Thyroid gland (tissue), 4 donors: ENCODE data around the gene TMED7. TPM values are rescaled to one million over a fixed set of nuclear protein-coding genes. Genes with fewer than 3 reads are reported as not detected.

Source experiments
- DNase-seq, 2 donors: peaks; one replicate each; pipeline ENCODE4 v3.0.0-alpha.2; 2019
- H3K27ac ChIP-seq, 3 donors: fragments of 200-600 bp; sonication (generic); 1 replicate in 2 of 3; 2 replicates in 1 of 3; pipeline ENCODE4 v1.5.1; 2016 to 2019; ENCODE audit warnings: mild to moderate bottlenecking in 1 of 3, moderate library complexity in 1 of 3
- H3K27me3 ChIP-seq: fragments of 200-600 bp; sonication (generic); one replicate; pipeline ENCODE4 v1.5.1; 2019
- H3K36me3 ChIP-seq, 2 donors: fragments of 200-600 bp; sonication (generic); one replicate each; pipeline ENCODE4 v1.5.1; 2016 to 2019
- H3K4me1 ChIP-seq, 2 donors: fragments of 200-600 bp; sonication (generic); one replicate each; pipeline ENCODE4 v1.5.1; 2017 to 2019
- H3K4me3 ChIP-seq, 3 donors: fragments of 200-600 bp; sonication (generic); replicated peaks in 1 of 3; 1 replicate in 2 of 3; 2 replicates in 1 of 3; pipeline ENCODE4 v1.5.1; 2016; ENCODE audit warnings: mild to moderate bottlenecking in 1 of 3
- H3K9me3 ChIP-seq: fragments of 200-600 bp; sonication (generic); one replicate; pipeline ENCODE4 v1.5.1; 2017
- POLR2A ChIP-seq, 2 donors: fragments of 450-650 bp; IDR thresholded peaks; one replicate each; pipeline ENCODE4 v1.6.1; 2017; ENCODE audit warnings: antibody characterized with exemption in 2 of 2, mild to moderate bottlenecking in 2 of 2, moderate library complexity in 1 of 2
- WGBS, 2 donors: methylation state at CpG; one replicate each; pipeline ENCODE4 v1.1.5; 2017; 5-methylcytosine and 5-hydroxymethylcytosine counted together
- intact Hi-C: fragments of 100-400 bp; cut with DNase I; formaldehyde crosslinking; loops from one replicate; pipeline ENCODE4 v1.15.1; 2023
- total RNA-seq, 4 donors: library from RNA; depleted of rRNA; stranded (reverse); fragments of >200 nt; gene quantifications; one replicate each; pipeline ENCODE4 v1.2.3, GENCODE V29; 2016
- TF ChIP-seq, protein P1 (sequence below), 6 experiments: fragments of 200-600 bp in 3 of 6; fragments of 450-650 bp in 3 of 6; sonication (generic) in 3 of 6; IDR thresholded peaks; one replicate each; pipeline ENCODE4 v1.5.1; 2016 to 2019; ENCODE audit warnings: antibody characterized with exemption in 6 of 6, mild to moderate bottlenecking in 2 of 6, inconsistent platforms in 1 of 6, moderate library complexity in 1 of 6

TMED7 gene
- total RNA-seq, 4 donors from 2014 or later, result 137 to 198 (median 168) TPM

- WGBS, 2 donors, result 89 to 92% methylated on average over 2 of the region's 2 CpGs
- Histone ChIP-seq H3K4me3 (no peak overlapping the region), H3K27ac (no peak overlapping the region), H3K4me1 (peaks cover 0 to 1% of the 10 kb centered on the region in 2 donors), H3K9me3 (no peaks in the 10 kb centered on the region), H3K36me3 (no peaks in the 10 kb centered on the region), H3K27me3 (no peaks in the 10 kb centered on the region)
- TF ChIP-seq, protein P1, sequence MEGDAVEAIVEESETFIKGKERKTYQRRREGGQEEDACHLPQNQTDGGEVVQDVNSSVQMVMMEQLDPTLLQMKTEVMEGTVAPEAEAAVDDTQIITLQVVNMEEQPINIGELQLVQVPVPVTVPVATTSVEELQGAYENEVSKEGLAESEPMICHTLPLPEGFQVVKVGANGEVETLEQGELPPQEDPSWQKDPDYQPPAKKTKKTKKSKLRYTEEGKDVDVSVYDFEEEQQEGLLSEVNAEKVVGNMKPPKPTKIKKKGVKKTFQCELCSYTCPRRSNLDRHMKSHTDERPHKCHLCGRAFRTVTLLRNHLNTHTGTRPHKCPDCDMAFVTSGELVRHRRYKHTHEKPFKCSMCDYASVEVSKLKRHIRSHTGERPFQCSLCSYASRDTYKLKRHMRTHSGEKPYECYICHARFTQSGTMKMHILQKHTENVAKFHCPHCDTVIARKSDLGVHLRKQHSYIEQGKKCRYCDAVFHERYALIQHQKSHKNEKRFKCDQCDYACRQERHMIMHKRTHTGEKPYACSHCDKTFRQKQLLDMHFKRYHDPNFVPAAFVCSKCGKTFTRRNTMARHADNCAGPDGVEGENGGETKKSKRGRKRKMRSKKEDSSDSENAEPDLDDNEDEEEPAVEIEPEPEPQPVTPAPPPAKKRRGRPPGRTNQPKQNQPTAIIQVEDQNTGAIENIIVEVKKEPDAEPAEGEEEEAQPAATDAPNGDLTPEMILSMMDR (IDR thresholded peaks at IDR 0.05), result no peak
- no peak for TF ChIP-seq POLR2A (IDR thresholded peaks at IDR 0.05)
- intact Hi-C loops, result no loop called here
- DNase-seq, result no peak
Measured at GRCh38 chr5:115607935-115608334, 17.9 kb downstream of the TMED7 start.

- H3K36me3 ChIP-seq, result no peaks in the 10 kb centered on the region
- DNase-seq, result no peak
- peaks cover 7 to 15% of the 10 kb centered on the region in 2 donors for H3K4me1 ChIP-seq
- no peak overlapping the region for H3K4me3 ChIP-seq
- H3K27ac ChIP-seq, result no peak overlapping the region
- no peaks in the 10 kb centered on the region for H3K9me3 ChIP-seq
- no peak for TF ChIP-seq POLR2A (IDR thresholded peaks at IDR 0.05)
- TF ChIP-seq, protein P1 (IDR thresholded peaks at IDR 0.05), result no peak
- intact Hi-C loops, result no loop called here
- H3K27me3 ChIP-seq, result no peaks in the 10 kb centered on the region
- 88 to 91% methylated on average over 3 of the region's 3 CpGs for WGBS, 2 donors
Measured at GRCh38 chr5:115605436-115605835, 20.4 kb downstream of the TMED7 start.

DNA sequence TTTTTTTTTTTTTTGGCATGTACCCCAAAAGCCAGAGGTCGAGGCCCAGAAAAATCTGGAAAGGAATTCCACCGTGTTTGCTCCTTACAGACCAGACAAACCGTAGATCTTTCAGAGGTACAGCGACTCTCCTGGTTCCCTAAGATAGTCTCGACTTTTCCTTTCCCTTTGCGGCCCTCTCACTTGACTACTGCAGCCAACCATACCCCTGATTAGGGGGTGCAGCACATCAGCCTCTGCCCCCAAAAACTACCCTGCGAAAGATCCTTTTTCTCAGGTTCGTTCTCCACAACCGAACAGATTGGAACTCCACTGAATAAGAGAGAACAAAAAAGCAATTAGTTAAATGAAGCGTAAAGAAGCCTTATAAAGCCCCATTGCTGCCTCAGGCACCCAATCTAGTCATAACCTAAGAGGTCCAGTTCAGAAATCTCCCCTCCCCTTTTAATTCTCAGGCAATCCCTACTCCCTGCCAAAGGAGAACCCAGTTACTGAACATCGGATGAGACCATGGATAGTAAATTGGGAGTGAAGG, 23.2 kb downstream of the TMED7 start:
- DNase-seq, result no peak
- H3K4me3 ChIP-seq, result peak overlapping the region in 1 of 3 donors; percentile 93
- peaks cover 18 to 21% of the 10 kb centered on the region in 2 donors for H3K4me1 ChIP-seq
- intact Hi-C loops, result no loop called here
- no peaks in the 10 kb centered on the region for H3K36me3 ChIP-seq
- no peaks in the 10 kb centered on the region for H3K9me3 ChIP-seq
- no peaks in the 10 kb centered on the region for H3K27me3 ChIP-seq
- 37 to 40% methylated on average over 11 of the region's 11 CpGs for WGBS, 2 donors
- TF ChIP-seq POLR2A (IDR thresholded peaks at IDR 0.05), result no peak
- TF ChIP-seq, protein P1 (IDR thresholded peaks at IDR 0.05), result no peak
- H3K27ac ChIP-seq, result peak overlapping the region; percentile 70 to 97 (median 94)

- TF ChIP-seq POLR2A (IDR thresholded peaks at IDR 0.05), result peak in 1 of 2 donors; percentile 34
- TF ChIP-seq, protein P1 (IDR thresholded peaks at IDR 0.05), result peak in 2 of 6 experiments; percentile 14 to 40
- no peaks in the 10 kb centered on the region for H3K27me3 ChIP-seq
- no peaks in the 10 kb centered on the region for H3K9me3 ChIP-seq
- DNase-seq, result peak; percentile 55 to 60
- 0 to 1% methylated on average over 17 to 23 of the region's 71 CpGs for WGBS, 2 donors
- peak within 1 kb of the TSS; percentile 56 to 93 (median 67) for H3K4me3 ChIP-seq
- no peaks in the 10 kb centered on the region for H3K36me3 ChIP-seq
- peaks cover 18 to 21% of the 10 kb centered on the region in 2 donors for H3K4me1 ChIP-seq
- intact Hi-C loops, result no loop called here
- peak within 1 kb of the TSS; percentile 70 to 97 (median 94) for H3K27ac ChIP-seq
Measured at GRCh38 chr5:115601701-115602590, 23.9 kb downstream of the TMED7 start, which contains the start of gene TICAM2. TSS of gene TICAM2 (minus strand) at chr5:115602479. CDS start at chr5:115581256, 21,223 bp downstream.

GRCh38 chr5:115600766-115601165, 25.1 kb downstream of the TMED7 start:
- 93 to 96% methylated on average over 3 of the region's 3 CpGs for WGBS, 2 donors
- intact Hi-C loops, result no loop called here
- Histone ChIP-seq H3K4me1 (peaks cover 18 to 21% of the 10 kb centered on the region in 2 donors), H3K4me3 (no peak overlapping the region), H3K27me3 (no peaks in the 10 kb centered on the region), H3K9me3 (no peaks in the 10 kb centered on the region), H3K27ac (no peak overlapping the region), H3K36me3 (no peaks in the 10 kb centered on the region)
- no peak for DNase-seq
- no peak for TF ChIP-seq POLR2A (IDR thresholded peaks at IDR 0.05)
- TF ChIP-seq, protein P1 (IDR thresholded peaks at IDR 0.05), result no peak
